ENCODE data around the gene GNRHR. TPM values are rescaled to one million over a fixed set of nuclear protein-coding genes. Genes with fewer than 3 reads are reported as not detected.
"Not testable (repeated sequence)": the region's sequence is repeated elsewhere in the genome, so short reads cannot be mapped to it uniquely, and the experiment has no call there.

The GNRHR gene
- total RNA-seq, 3 donors from 2014 or later: not detected

DNA sequence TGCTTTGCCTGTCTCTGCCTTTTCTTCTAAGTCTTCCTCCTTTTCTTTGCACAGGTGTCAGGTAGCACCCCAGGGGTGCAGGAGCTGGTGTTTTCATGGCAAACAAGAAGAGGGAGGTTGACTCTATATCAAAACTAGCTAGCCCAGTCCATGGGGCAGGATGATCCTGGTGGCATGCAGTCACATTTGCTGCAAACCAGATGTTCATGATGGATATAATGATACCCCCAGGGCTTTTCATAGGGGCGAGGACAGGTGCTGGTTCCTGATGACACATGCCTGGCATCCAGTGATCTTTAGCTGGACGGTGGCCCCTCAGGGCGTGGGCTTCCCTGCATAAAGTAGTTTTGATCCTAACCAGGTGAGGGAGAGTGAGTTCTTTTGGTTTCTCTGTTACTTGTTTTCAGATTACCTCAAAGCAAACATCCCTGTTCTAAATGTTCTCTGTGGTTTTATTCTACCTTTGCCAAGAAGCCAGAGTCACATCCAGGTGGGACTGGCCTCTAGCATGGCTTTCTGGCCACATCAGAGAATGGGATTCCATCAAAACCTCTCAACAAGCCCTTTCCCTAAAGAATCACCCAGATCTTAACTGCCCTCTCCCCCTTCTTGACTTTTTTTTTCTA lies 42.1 kb downstream of the GNRHR start:
- H3K4me3 ChIP-seq: peak overlapping the region in 1 of 3 donors; percentile 6
- no peaks in the 10 kb centered on the region for H3K9me3 ChIP-seq
- intact Hi-C loops (cut with DNase I; ENCODE audit: low total_unique reads): no loop called here
- H3K27ac ChIP-seq: peak overlapping the region in 1 of 2 donors; percentile 34
- TF ChIP-seq POLR2AphosphoS5 (IDR thresholded peaks at IDR 0.05) (no peak), POLR2A (IDR thresholded peaks at IDR 0.05) (no peak)
- TF ChIP-seq, protein P1, sequence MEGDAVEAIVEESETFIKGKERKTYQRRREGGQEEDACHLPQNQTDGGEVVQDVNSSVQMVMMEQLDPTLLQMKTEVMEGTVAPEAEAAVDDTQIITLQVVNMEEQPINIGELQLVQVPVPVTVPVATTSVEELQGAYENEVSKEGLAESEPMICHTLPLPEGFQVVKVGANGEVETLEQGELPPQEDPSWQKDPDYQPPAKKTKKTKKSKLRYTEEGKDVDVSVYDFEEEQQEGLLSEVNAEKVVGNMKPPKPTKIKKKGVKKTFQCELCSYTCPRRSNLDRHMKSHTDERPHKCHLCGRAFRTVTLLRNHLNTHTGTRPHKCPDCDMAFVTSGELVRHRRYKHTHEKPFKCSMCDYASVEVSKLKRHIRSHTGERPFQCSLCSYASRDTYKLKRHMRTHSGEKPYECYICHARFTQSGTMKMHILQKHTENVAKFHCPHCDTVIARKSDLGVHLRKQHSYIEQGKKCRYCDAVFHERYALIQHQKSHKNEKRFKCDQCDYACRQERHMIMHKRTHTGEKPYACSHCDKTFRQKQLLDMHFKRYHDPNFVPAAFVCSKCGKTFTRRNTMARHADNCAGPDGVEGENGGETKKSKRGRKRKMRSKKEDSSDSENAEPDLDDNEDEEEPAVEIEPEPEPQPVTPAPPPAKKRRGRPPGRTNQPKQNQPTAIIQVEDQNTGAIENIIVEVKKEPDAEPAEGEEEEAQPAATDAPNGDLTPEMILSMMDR (IDR thresholded peaks at IDR 0.05): no peak
- H3K36me3 ChIP-seq: no peaks in the 10 kb centered on the region
- no peak for DNase-seq (ENCODE audit: low spot score in 2 of 2)
- H3K4me1 ChIP-seq: no peaks in the 10 kb centered on the region
- H3K27me3 ChIP-seq: no peaks in the 10 kb centered on the region

- H3K27ac ChIP-seq; H3K9me3 ChIP-seq; H3K4me3 ChIP-seq; H3K4me1 ChIP-seq; H3K27me3 ChIP-seq; H3K36me3 ChIP-seq; intact Hi-C loops (cut with DNase I; ENCODE audit: low total_unique reads); DNase-seq (ENCODE audit: low spot score in 2 of 2): not testable (repeated sequence)
Observed at GRCh38 chr4:67706682-67707081, 47.5 kb downstream of the GNRHR start.

DNA sequence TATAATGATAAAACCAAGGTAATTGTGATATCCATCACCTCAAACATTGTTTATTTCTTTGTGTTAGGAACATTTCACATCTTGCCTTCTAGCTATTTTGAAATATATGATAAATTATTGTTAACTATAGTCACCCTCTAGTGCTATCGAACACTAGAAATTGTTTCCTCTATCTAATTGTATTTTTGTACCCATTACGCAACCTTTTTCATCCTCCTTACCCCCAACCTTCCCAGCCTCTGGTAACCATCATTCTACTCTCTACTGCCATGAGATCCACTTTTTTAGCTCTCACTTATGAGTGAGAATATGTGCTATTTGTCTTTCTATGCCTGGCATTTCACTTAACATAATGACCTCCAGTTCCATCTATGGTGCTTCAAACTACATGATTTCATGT lies 49.3 kb downstream of the GNRHR start:
- intact Hi-C loops (cut with DNase I; ENCODE audit: low total_unique reads): no loop called here
- no peak overlapping the region for H3K27ac ChIP-seq
- no peak overlapping the region for H3K4me3 ChIP-seq
- H3K9me3 ChIP-seq: no peaks in the 10 kb centered on the region
- H3K27me3 ChIP-seq: no peaks in the 10 kb centered on the region
- H3K36me3 ChIP-seq: no peaks in the 10 kb centered on the region
- DNase-seq (ENCODE audit: low spot score in 2 of 2): no peak
- peaks cover 0 to 6% of the 10 kb centered on the region in 2 donors for H3K4me1 ChIP-seq
- TF ChIP-seq POLR2A (IDR thresholded peaks at IDR 0.05) (no peak), POLR2AphosphoS5 (IDR thresholded peaks at IDR 0.05) (no peak)
- TF ChIP-seq, protein P1 (IDR thresholded peaks at IDR 0.05): no peak

GRCh38 chr4:67702166-67702565 lies 52.0 kb downstream of the GNRHR start:
- H3K27me3 ChIP-seq: no peaks in the 10 kb centered on the region
- H3K4me1 ChIP-seq: peaks cover 0 to 6% of the 10 kb centered on the region in 2 donors
- intact Hi-C loops (cut with DNase I; ENCODE audit: low total_unique reads): no loop called here
- no peaks in the 10 kb centered on the region for H3K36me3 ChIP-seq
- H3K4me3 ChIP-seq: no peak overlapping the region
- TF ChIP-seq POLR2A (IDR thresholded peaks at IDR 0.05): no peak
- TF ChIP-seq, protein P1 (IDR thresholded peaks at IDR 0.05): no peak
- TF ChIP-seq POLR2AphosphoS5 (IDR thresholded peaks at IDR 0.05): no peak
- no peaks in the 10 kb centered on the region for H3K9me3 ChIP-seq
- no peak for DNase-seq (ENCODE audit: low spot score in 2 of 2)
- H3K27ac ChIP-seq: no peak overlapping the region

- Histone ChIP-seq H3K4me3 (peak overlapping the region; percentile 80 to 96 (median 94)), H3K9me3 (no peaks in the 10 kb centered on the region), H3K4me1 (peaks cover 0 to 6% of the 10 kb centered on the region in 2 donors), H3K36me3 (no peaks in the 10 kb centered on the region), H3K27ac (peak overlapping the region; percentile 98), H3K27me3 (no peaks in the 10 kb centered on the region)
- intact Hi-C loops (cut with DNase I; ENCODE audit: low total_unique reads): no loop called here
- no peak for DNase-seq (ENCODE audit: low spot score in 2 of 2)
- TF ChIP-seq, protein P1 (IDR thresholded peaks at IDR 0.05): no peak
Observed at GRCh38 chr4:67701517-67701850, 52.7 kb downstream of the GNRHR start.
